ENCODE data around the gene UBASH3A. TPM values are rescaled to one million over a fixed set of nuclear protein-coding genes. Genes with fewer than 3 reads are reported as not detected.

The UBASH3A gene
- total RNA-seq, 1 experiment from 2014 or later = 0.07 TPM

GRCh38 chr21:42479582-42479981, 75.9 kb downstream of the UBASH3A start:
- Histone ChIP-seq H3K9ac (ENCODE audit: low read length) (no peak overlapping the region), H4K20me1 (ENCODE audit: insufficient read depth) (no peaks in the 10 kb centered on the region), H3K79me2 (ENCODE audit: insufficient read depth, low read length) (no peaks in the 10 kb centered on the region), H3K9me2 (ENCODE audit: insufficient read depth) (no peaks in the 10 kb centered on the region), H3K9me3 (ENCODE audit: control insufficient read depth in 1 of 2, insufficient read depth in 1 of 2, low read depth in 1 of 2, low read length in 2 of 2) (no peaks in the 10 kb centered on the region), H3K27ac (ENCODE audit: low read depth, low read length) (no peak overlapping the region), H3K4me1 (ENCODE audit: control insufficient read depth in 1 of 2, insufficient read depth in 2 of 2, low read length in 2 of 2) (peaks cover under 1 to 11% of the 10 kb centered on the region in 2 experiments; a peak in 3 of 4 replicates), H3K36me3 (ENCODE audit: control insufficient read depth in 1 of 2, insufficient read depth in 2 of 2, low read length in 2 of 2) (no peaks in the 10 kb centered on the region), H3K4me2 (ENCODE audit: low read length) (no peak overlapping the region), H3K4me3 (replicated peaks in 1 of 2; ENCODE audit: low read depth in 1 of 2, low read length in 2 of 2) (no peak overlapping the region), H3K27me3 (ENCODE audit: insufficient read depth, low read length) (no peaks in the 10 kb centered on the region), H2AFZ (ENCODE audit: low read depth, low read length, poor library complexity, severe bottlenecking) (no peak overlapping the region)
- ATAC-seq (no peak), DNase-seq (ENCODE audit: low read depth, low spot score) (no peak)
- ChIA-PET RAD21 (ENCODE audit: low non-redundant PET in 1 of 2, low total read pairs in 2 of 2, uncharacterized antibody in 2 of 2, unreplicated experiment in 2 of 2) (no interaction called here), CTCF (no interaction called here), POLR2A (no interaction called here)
- intact Hi-C loops (cut with micrococcal nuclease) = no loop called here
- BruUV-seq (replicated peaks) = no TSS peak
- no peak for TF ChIP-seq EZH2 (IDR thresholded peaks at IDR 0.05)
- TF ChIP-seq SP1 (IDR thresholded peaks at IDR 0.05; ENCODE audit: low read depth) = no peak
- TF ChIP-seq TCF7L2 (IDR thresholded peaks at IDR 0.05; ENCODE audit: borderline replicate concordance, extremely low read depth, insufficient read depth, insufficient read length) = no peak
- no peak for TF ChIP-seq POLR2AphosphoS5 (IDR thresholded peaks at IDR 0.05; ENCODE audit: low read depth, low read length)
- no peak for TF ChIP-seq YY1 (IDR thresholded peaks at IDR 0.05; ENCODE audit: extremely low read depth, insufficient replicate concordance, low read depth, low read length)
- no peak for TF ChIP-seq POLR2A (IDR thresholded peaks at IDR 0.05; ENCODE audit: borderline replicate concordance, extremely low read depth, insufficient read depth, insufficient read length)
- TF ChIP-seq, protein P1, sequence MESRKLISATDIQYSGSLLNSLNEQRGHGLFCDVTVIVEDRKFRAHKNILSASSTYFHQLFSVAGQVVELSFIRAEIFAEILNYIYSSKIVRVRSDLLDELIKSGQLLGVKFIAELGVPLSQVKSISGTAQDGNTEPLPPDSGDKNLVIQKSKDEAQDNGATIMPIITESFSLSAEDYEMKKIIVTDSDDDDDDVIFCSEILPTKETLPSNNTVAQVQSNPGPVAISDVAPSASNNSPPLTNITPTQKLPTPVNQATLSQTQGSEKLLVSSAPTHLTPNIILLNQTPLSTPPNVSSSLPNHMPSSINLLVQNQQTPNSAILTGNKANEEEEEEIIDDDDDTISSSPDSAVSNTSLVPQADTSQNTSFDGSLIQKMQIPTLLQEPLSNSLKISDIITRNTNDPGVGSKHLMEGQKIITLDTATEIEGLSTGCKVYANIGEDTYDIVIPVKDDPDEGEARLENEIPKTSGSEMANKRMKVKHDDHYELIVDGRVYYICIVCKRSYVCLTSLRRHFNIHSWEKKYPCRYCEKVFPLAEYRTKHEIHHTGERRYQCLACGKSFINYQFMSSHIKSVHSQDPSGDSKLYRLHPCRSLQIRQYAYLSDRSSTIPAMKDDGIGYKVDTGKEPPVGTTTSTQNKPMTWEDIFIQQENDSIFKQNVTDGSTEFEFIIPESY (IDR thresholded peaks at IDR 0.05; ENCODE audit: extremely low read depth, insufficient replicate concordance, low read length) = no peak
- no peak for TF ChIP-seq EZH2phosphoT487 (IDR thresholded peaks at IDR 0.05; ENCODE audit: borderline replicate concordance)
- no peak for TF ChIP-seq ELF1 (IDR thresholded peaks at IDR 0.05; ENCODE audit: borderline replicate concordance, low read depth)
- no peak for TF ChIP-seq ATF3 (IDR thresholded peaks at IDR 0.05)
- no peak for TF ChIP-seq CEBPB (IDR thresholded peaks at IDR 0.05; ENCODE audit: low read depth)
- TF ChIP-seq ZFX (IDR thresholded peaks at IDR 0.05) = no peak
- no peak for TF ChIP-seq EGR1 (IDR thresholded peaks at IDR 0.05; ENCODE audit: low read depth)
- no peak for TF ChIP-seq SIN3A (IDR thresholded peaks at IDR 0.05; ENCODE audit: low read depth)
- TF ChIP-seq, protein P2, sequence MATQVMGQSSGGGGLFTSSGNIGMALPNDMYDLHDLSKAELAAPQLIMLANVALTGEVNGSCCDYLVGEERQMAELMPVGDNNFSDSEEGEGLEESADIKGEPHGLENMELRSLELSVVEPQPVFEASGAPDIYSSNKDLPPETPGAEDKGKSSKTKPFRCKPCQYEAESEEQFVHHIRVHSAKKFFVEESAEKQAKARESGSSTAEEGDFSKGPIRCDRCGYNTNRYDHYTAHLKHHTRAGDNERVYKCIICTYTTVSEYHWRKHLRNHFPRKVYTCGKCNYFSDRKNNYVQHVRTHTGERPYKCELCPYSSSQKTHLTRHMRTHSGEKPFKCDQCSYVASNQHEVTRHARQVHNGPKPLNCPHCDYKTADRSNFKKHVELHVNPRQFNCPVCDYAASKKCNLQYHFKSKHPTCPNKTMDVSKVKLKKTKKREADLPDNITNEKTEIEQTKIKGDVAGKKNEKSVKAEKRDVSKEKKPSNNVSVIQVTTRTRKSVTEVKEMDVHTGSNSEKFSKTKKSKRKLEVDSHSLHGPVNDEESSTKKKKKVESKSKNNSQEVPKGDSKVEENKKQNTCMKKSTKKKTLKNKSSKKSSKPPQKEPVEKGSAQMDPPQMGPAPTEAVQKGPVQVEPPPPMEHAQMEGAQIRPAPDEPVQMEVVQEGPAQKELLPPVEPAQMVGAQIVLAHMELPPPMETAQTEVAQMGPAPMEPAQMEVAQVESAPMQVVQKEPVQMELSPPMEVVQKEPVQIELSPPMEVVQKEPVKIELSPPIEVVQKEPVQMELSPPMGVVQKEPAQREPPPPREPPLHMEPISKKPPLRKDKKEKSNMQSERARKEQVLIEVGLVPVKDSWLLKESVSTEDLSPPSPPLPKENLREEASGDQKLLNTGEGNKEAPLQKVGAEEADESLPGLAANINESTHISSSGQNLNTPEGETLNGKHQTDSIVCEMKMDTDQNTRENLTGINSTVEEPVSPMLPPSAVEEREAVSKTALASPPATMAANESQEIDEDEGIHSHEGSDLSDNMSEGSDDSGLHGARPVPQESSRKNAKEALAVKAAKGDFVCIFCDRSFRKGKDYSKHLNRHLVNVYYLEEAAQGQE (IDR thresholded peaks at IDR 0.05; ENCODE audit: low read depth) = no peak

All from HCT116 (cell line).